GM12892 (cell line): ENCODE results near the gene C4orf50.

Experiments used
- POLR2A ChIP-seq: IDR thresholded peaks from 2 replicates; pipeline ENCODE4 v1.6.1; 2011; ENCODE audit warnings: low read depth, low read length, control low read depth
- POLR2AphosphoS5 ChIP-seq: IDR thresholded peaks from 2 replicates; pipeline ENCODE4 v1.6.1; 2011; ENCODE audit warnings: low read depth, low read length, control low read depth
- TAF1 ChIP-seq: IDR thresholded peaks from 2 replicates; pipeline ENCODE4 v1.6.1; 2011; ENCODE audit warnings: low read depth, mild to moderate bottlenecking, control low read depth, low read length, borderline replicate concordance

DNA sequence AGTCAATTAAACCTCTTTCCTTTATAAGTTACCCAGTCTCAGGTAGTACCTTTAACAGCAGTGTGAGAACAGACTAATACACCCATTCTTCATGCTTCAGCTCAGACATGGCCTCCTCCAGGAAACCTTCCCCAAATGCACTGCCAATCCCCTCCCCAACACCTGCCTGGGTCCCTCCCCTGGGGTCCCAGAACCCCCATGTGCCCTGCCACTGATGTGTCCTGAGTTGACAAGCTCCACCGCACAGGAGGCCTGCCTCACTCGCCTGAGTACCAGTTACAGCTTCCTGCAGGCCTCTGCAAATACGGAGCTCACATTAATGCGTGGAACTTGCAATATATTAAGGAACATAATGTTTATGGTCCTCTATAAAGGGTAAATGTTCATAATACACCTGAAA is 90.5 kb downstream of the C4orf50 start:
- TF ChIP-seq POLR2A (no peak), TAF1 (no peak), POLR2AphosphoS5 (no peak)
